ENCODE results near the gene ALG2.
A peak's percentile ranks its signal among the peaks of the same experiment; 100 is the strongest.

ALG2 gene

DNA sequence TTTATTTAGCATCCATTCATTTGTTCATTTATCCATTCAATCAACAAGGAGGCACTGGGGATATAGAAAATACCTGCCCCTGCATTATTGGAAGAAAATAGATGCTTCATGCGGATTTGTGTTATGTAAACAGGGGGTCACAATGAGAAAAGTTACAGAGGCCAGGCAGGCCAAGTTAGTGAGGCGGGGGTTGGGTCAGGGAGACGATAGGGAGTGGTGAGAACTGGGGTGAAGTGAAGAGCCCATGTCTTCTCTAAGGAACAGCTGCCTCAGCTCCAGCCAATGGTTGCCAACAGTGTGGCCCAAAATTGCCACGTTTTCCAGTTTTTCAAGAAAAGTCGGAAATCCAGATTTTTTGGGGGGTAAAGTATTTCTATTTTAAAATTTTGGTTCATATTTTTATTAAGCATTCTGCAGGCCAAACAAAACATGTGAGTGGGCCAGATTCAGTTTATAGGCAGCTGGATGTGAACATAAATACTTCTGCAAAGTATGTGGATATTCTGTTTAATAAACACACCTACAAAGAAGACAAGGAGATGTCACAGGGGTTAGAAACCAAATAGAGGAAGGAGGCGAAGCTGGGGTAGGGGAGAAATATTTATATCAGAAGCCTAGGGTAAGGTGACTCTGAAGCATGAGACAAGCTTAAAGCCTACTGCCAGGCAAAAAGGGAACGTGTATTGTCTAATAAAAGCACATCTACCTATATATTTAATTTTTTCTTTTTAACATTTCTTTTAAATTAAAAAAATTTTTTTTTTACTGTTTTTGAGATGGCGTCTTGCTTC, 44.0 kb downstream of the ALG2 start:
- TF ChIP-seq, protein P1, sequence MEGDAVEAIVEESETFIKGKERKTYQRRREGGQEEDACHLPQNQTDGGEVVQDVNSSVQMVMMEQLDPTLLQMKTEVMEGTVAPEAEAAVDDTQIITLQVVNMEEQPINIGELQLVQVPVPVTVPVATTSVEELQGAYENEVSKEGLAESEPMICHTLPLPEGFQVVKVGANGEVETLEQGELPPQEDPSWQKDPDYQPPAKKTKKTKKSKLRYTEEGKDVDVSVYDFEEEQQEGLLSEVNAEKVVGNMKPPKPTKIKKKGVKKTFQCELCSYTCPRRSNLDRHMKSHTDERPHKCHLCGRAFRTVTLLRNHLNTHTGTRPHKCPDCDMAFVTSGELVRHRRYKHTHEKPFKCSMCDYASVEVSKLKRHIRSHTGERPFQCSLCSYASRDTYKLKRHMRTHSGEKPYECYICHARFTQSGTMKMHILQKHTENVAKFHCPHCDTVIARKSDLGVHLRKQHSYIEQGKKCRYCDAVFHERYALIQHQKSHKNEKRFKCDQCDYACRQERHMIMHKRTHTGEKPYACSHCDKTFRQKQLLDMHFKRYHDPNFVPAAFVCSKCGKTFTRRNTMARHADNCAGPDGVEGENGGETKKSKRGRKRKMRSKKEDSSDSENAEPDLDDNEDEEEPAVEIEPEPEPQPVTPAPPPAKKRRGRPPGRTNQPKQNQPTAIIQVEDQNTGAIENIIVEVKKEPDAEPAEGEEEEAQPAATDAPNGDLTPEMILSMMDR (IDR thresholded peaks at IDR 0.05; ENCODE audit: low read depth, low read length): no peak
- H3K4me3 ChIP-seq (replicated peaks in 1 of 2; ENCODE audit: low read depth in 2 of 2, low read length in 2 of 2): no peak overlapping the region
- no peak for DNase-seq (ENCODE audit: low read depth in 2 of 2)

DNA sequence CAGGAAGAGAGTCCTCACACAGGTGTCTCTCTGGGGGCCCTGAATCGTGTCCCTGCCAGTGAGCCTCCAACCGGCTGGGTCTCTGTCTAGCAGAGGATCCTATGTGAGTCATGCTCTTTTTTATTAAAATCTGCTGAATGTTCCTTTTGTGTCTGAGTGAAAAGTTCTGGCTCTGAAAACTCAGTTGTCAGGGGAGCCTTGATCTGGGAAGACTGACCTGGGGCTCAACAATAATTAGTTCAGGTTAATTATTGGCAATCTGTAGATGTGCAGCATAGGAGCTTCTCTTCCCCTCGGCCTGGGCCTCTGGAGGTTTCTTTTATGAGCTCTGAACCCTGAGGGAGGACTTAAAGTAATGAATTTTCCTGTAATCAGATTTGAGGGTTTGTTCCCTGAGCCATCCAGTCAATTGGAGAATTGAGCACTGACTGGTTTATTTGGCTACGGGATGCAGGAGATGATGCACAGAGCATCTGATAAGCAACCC, 45.2 kb downstream of the ALG2 start:
- TF ChIP-seq, protein P1 (IDR thresholded peaks at IDR 0.05; ENCODE audit: low read depth, low read length): no peak
- DNase-seq (ENCODE audit: low read depth in 2 of 2): no peak

DNA sequence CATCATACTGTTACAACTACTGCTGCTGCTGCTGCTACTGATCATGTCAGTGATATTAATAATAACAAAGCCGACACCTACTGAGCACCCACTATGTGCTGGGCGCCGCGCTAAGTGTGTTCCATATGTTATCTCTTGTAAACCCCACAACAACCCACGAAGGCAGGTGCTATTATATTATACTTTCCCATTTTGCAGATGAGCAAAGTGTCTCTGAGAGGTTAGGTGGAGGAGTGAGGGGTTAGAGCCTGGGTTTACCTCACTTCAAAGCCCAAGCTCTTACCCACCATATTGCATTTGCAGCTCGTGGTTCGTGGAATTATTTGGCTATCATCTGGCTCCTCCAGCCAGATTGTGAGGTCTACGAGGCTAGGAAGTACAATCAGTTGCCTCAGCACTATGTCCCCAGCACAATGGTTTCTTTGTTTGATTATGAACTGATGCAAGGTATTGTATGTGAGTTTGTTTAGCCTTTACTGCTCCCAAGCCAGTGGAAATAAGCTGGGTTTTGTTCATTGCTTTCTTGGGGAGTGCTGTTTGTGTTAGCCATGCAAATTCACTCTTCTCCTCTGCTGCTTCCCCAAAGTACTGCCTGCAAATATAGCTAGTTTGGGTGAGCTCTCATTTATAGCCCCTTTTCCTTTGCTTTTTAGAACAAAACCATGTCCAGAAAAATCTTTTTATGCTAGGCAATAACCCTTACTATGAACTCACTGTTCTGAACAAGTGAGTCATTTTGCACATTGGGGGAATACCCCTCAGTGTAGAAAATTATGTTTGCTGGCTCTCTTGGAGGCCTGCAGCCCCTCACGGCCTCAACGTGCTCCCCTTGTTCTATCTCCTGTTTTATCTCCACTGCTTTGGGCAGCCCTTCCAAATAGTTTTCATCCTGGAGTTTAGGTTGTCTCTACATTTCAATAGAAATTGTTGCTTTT, 47.9 kb downstream of the ALG2 start:
- TF ChIP-seq, protein P1 (IDR thresholded peaks at IDR 0.05; ENCODE audit: low read depth, low read length): no peak
- peak in 1 of 2 donors; percentile 7 for DNase-seq (ENCODE audit: low read depth in 2 of 2)

More for the DNA sequence above, 45.2 kb downstream of the ALG2 start:
- H3K4me3 ChIP-seq (replicated peaks in 1 of 2; ENCODE audit: low read depth in 2 of 2, low read length in 2 of 2): no peak overlapping the region

DNA sequence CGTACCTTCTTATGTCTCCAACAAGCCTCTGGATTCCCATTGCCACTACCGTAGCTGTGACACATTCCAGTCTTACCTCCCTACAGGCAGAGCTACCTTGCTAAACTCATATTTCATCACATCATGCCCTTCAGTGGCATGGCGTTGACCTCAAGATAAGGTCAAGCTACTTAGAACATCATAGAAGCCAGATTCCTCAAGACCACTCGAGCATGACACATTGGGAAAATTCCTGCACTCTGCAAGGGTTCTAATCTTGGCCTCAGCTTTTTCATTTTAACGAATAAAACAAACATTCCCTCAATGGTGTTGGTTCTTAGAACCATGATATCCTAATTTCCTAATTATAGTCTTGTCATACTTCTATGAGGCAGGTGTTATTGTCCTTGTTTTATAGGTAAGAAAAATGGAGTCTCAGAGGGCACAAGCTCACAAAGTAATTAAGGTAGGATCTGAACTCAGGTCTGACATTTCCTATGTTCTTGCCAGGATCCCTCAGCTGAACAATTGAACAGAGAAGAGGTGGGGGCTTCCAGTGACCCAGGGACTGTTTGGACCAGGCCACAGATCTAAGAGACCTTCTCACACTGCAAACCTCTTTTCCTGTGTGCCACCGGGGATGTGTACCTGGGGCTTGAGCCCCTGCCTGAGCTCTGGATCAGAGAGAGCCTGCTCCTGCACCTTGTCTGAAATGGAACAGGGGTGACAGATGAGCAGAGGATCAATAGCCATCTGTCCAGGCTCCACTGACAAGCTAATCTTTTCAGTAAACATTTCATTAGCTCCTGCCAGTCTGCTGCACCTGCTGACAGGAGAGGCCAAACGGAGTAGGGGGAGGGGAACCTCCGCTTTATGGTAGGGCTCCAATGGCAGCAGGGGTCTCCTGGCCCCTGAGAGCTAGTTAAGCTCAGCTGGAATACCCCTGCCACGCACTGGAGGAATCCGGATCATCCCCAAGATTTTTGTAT, 49.3 kb downstream of the ALG2 start:
- TF ChIP-seq, protein P1 (IDR thresholded peaks at IDR 0.05; ENCODE audit: low read depth, low read length): no peak
- H3K4me3 ChIP-seq (replicated peaks in 1 of 2; ENCODE audit: low read depth in 2 of 2, low read length in 2 of 2): no peak overlapping the region
- DNase-seq (ENCODE audit: low read depth in 2 of 2): no peak

More for the DNA sequence above, 47.9 kb downstream of the ALG2 start:
- H3K4me3 ChIP-seq (replicated peaks in 1 of 2; ENCODE audit: low read depth in 2 of 2, low read length in 2 of 2): no peak overlapping the region

DNA sequence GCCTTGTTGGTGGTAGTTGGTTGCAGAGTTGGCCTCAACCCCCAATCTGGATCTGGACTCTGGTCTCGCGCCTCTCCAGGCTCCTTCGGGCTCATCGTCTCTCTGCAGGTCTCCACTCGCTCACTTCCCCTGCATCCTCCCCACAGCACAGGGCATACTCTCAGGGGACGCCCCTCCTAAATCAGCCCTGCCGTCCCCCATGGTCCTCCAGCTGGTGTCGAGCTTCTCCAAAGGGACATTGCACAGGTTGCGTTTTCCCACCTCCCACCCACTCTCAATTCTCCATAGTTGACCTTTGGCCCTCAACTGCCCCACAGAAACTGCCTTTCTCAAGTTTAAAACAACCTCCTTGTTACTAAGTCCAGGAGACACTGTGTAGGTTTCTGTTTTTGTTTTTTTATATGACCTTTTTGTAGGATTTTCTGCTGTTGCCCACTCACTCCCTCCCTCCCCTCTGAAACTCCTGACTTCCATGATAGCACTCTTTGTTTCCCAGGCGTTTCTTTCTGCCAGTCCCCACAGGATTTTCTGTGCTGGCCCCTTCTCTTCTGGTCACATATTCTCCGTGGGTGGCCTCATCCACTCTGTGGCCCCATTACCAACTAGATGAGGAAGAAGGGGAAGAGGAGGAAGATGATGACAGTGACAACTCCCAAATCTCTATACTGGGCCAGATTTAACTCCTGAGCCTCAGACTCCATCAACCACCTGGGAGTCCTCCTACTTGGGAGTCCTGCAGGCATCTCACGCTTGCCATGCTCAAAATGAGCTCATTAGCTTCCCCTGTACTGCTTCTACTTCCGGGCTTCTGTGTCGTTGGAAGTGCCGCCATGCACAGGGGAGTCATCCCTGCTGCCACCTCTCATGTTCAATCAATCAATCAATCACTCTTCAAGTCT, 50.3 kb downstream of the ALG2 start:
- no peak for DNase-seq (ENCODE audit: low read depth in 2 of 2)
- H3K4me3 ChIP-seq (replicated peaks in 1 of 2; ENCODE audit: low read depth in 2 of 2, low read length in 2 of 2): no peak overlapping the region
- TF ChIP-seq, protein P1 (IDR thresholded peaks at IDR 0.05; ENCODE audit: low read depth, low read length): no peak
